SU-DHL-6 (cell line): Measurements from ENCODE around the gene PRSS56.

Experiments used
- H2AFZ ChIP-seq: fragments of 200-600 bp; sonication (generic); 2 replicates; pipeline ENCODE4 v1.6.1; 2014; ENCODE audit warnings: low read depth, mild to moderate bottlenecking, moderate library complexity, mixed read lengths, antibody characterized with exemption, low read length; ENCODE audit not compliant: severe bottlenecking
- H3F3A ChIP-seq: fragments of 200-600 bp; shearing (Covaris generic); 2 replicates; pipeline ENCODE4 v1.6.0; 2016; ENCODE audit warnings: antibody characterized with exemption, mild to moderate bottlenecking; ENCODE audit not compliant: insufficient read depth
- H3K27ac ChIP-seq: fragments of 200-600 bp; sonication (generic); 2 replicates; pipeline ENCODE4 v1.5.1; 2016; ENCODE audit warnings: low read depth, mild to moderate bottlenecking, low read length, moderate library complexity, mixed read lengths
- H3K27me3 ChIP-seq: fragments of 200-600 bp; sonication (generic), shearing (Covaris generic); 2 replicates; pipeline ENCODE4 v1.6.0; 2014; ENCODE audit warnings: mild to moderate bottlenecking, low read length
- H3K36me3 ChIP-seq: fragments of 200-600 bp; sonication (generic); 2 replicates; pipeline ENCODE4 v1.6.1; 2014; ENCODE audit warnings: mild to moderate bottlenecking, low read length, mixed read lengths
- H3K4me2 ChIP-seq: fragments of 300-600, 200-600 bp; shearing (Covaris generic), sonication (generic); 2 replicates; pipeline ENCODE4 v1.6.0; 2014; ENCODE audit warnings: low read length, low read depth, mild to moderate bottlenecking; ENCODE audit not compliant: poor library complexity, severe bottlenecking
- H3K4me3 ChIP-seq: fragments of 200-600 bp; sonication (generic); 2 replicates; pipeline ENCODE4 v1.5.1; 2014; ENCODE audit warnings: antibody characterized with exemption, low read length, mild to moderate bottlenecking, mixed read lengths; ENCODE audit not compliant: insufficient read depth, poor library complexity, severe bottlenecking
- H3K79me2 ChIP-seq: fragments of 200-600 bp; sonication (generic); 2 replicates; pipeline ENCODE4 v1.6.1; 2014; ENCODE audit warnings: mild to moderate bottlenecking, low read length, moderate library complexity; ENCODE audit not compliant: insufficient read depth
- H3K9ac ChIP-seq: fragments of 200-600 bp; sonication (generic); 2 replicates; pipeline ENCODE4 v1.7.0; 2014; ENCODE audit warnings: mild to moderate bottlenecking, low read length
- H3K9me2 ChIP-seq: fragments of 200-600 bp; sonication (generic); replicated peaks from 2 replicates; pipeline ENCODE4 v1.6.1; 2014; ENCODE audit warnings: low read length; ENCODE audit not compliant: insufficient read depth
- H3K9me3 ChIP-seq: fragments of 200-600 bp; sonication (generic); 2 replicates; pipeline ENCODE4 v1.6.1; 2014; ENCODE audit warnings: low read length, mixed read lengths; ENCODE audit not compliant: insufficient read depth
- H4K20me1 ChIP-seq: fragments of 200-600 bp; sonication (generic); 2 replicates; pipeline ENCODE4 v1.6.1; 2014; ENCODE audit warnings: low read depth, mild to moderate bottlenecking, antibody characterized with exemption, low read length, moderate library complexity, mixed read lengths
- EZH2phosphoT487 ChIP-seq: fragments of 200-600 bp; sonication (generic), shearing (Covaris generic); conservative IDR thresholded peaks from 2 replicates; pipeline ENCODE4 v1.6.1; 2018; ENCODE audit warnings: mild to moderate bottlenecking, antibody characterized with exemption, low read length, moderate library complexity, mixed read lengths
- TF ChIP-seq, protein P1 (sequence below): fragments of 200-600 bp; sonication (generic); IDR thresholded peaks from one replicate; pipeline ENCODE4 v1.5.1; 2017; ENCODE audit warnings: antibody characterized with exemption, mild to moderate bottlenecking, low read length, moderate library complexity; ENCODE audit not compliant: insufficient read depth, poor library complexity, severe bottlenecking

The PRSS56 gene

DNA sequence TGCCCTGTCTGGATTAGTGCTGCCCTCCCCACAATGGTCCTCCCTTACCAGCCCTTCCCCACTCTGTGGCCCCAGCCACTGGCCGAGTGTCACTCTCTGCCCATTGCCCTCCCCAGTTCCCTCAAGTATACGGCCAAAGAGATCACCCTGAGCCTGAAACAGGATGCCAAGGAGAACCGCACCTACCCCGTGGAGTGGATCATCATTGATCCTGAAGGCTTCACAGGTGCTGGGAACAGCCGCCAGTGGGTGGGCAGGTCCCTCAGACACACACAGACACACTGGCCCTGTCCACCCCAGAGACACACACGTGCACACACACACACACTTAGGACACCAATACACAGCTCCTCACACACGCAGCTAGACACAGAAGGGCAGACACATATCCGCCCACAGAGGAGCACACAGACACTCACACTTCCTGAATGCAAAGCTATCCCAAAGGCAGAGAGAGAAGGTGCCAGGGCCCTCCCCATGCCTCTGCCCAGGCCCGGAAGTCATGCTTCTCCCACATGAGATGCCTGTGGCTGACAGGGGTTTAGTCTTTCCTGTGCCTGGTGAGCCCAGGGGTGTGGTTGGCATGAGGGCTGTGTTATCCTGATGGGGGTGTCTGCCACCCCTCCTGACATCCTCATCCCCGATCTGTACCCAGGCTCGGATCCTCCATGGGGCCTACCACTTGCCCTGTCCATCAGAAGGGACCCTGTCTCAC lies 8.7 kb downstream of the PRSS56 start:
- H3K9ac ChIP-seq, result no peak overlapping the region

DNA sequence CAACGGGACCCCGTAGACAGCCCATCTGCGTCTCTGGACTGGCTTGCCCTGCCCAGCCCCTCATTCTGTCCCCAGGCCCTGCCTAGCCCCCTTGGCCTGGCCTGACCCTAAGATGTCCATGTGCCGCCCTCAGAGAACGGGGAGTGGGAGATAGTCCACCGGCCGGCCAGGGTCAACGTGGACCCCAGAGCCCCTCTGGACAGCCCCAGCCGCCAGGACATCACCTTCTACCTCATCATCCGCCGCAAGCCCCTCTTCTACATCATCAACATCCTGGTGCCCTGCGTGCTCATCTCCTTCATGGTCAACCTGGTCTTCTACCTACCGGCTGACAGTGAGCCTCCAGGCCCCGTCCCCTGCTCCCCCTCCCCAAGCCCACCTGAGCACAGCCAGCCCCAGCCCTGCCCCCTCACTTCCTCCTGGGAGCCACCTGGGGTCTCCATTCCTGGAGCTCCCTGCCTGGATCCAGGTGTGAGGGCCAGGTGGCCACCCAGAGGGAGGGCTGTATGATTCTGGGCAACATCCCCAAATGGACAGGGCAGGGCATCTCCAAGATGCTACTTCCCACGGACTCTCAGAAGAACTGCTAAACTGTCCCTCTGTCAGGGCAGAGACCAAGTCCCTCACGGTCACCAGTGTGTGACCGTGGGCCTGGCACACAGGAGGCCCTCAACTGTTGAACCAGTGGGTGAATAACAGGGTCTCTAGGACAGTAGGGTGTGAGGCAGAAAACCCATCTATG lies 9.8 kb downstream of the PRSS56 start:
- Histone ChIP-seq H3K4me3 (no peak overlapping the region), H3K9ac (no peak overlapping the region), H3K36me3 (no peaks in the 10 kb centered on the region), H3K9me3 (no peaks in the 10 kb centered on the region), H3K4me2 (no peak overlapping the region), H3K79me2 (no peaks in the 10 kb centered on the region), H3K27ac (no peak overlapping the region), H2AFZ (no peak overlapping the region), H3F3A (no peaks in the 10 kb centered on the region), H3K9me2 (no peaks in the 10 kb centered on the region), H3K27me3 (no peaks in the 10 kb centered on the region), H4K20me1 (no peaks in the 10 kb centered on the region)
- TF ChIP-seq, protein P1, sequence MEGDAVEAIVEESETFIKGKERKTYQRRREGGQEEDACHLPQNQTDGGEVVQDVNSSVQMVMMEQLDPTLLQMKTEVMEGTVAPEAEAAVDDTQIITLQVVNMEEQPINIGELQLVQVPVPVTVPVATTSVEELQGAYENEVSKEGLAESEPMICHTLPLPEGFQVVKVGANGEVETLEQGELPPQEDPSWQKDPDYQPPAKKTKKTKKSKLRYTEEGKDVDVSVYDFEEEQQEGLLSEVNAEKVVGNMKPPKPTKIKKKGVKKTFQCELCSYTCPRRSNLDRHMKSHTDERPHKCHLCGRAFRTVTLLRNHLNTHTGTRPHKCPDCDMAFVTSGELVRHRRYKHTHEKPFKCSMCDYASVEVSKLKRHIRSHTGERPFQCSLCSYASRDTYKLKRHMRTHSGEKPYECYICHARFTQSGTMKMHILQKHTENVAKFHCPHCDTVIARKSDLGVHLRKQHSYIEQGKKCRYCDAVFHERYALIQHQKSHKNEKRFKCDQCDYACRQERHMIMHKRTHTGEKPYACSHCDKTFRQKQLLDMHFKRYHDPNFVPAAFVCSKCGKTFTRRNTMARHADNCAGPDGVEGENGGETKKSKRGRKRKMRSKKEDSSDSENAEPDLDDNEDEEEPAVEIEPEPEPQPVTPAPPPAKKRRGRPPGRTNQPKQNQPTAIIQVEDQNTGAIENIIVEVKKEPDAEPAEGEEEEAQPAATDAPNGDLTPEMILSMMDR, result no peak
- TF ChIP-seq EZH2phosphoT487, result no peak

More for the DNA sequence above, 8.7 kb downstream of the PRSS56 start:
- Histone ChIP-seq H4K20me1 (no peaks in the 10 kb centered on the region), H2AFZ (no peak overlapping the region), H3K27ac (no peak overlapping the region), H3K36me3 (no peaks in the 10 kb centered on the region), H3K4me2 (no peak overlapping the region), H3K9me3 (no peaks in the 10 kb centered on the region), H3K27me3 (no peaks in the 10 kb centered on the region), H3K79me2 (no peaks in the 10 kb centered on the region), H3K9me2 (no peaks in the 10 kb centered on the region), H3F3A (no peaks in the 10 kb centered on the region), H3K4me3 (no peak overlapping the region)
- no peak for TF ChIP-seq EZH2phosphoT487
- TF ChIP-seq, protein P1, result no peak

DNA sequence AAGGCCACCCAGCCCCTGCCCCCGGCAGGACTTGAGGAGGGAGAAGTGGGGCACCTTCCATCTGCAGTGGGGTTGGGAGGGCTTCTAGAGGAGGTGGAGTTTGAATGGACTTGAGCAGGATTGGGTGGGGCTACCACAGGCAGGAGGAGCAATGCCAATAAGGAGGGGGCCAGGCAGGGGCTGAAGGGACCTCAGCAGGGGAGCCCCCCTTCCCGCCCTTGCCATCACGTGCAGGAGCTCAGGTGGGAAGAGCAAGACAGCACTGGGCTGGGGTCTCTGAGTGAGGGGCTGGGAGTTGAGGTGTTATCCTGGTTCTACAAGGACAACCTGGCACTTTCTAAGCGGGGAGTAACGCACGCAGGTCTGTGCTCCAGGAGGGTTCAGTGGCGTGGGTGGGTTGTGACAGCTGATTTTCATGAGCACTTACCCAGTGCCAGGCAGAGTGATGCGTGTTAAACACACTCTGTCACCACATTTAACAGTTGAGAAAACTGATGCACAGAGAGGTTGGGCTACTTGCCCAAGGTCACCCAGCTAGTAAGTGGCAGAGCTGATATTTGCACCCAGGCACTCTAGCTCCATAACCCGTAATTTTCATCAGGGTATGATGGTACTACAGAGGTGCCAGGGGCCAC lies 10.6 kb downstream of the PRSS56 start:
- H3K9me3 ChIP-seq, result no peaks in the 10 kb centered on the region
- no peaks in the 10 kb centered on the region for H3F3A ChIP-seq
- H3K36me3 ChIP-seq, result no peaks in the 10 kb centered on the region
- H3K9me2 ChIP-seq, result no peaks in the 10 kb centered on the region
- H4K20me1 ChIP-seq, result no peaks in the 10 kb centered on the region
- H3K27me3 ChIP-seq, result no peaks in the 10 kb centered on the region
- H3K79me2 ChIP-seq, result no peaks in the 10 kb centered on the region
- H3K27ac ChIP-seq, result no peak overlapping the region
- H3K9ac ChIP-seq, result no peak overlapping the region
- no peak for TF ChIP-seq EZH2phosphoT487
- TF ChIP-seq, protein P1, result no peak
- no peak overlapping the region for H2AFZ ChIP-seq
- no peak overlapping the region for H3K4me2 ChIP-seq
- no peak overlapping the region for H3K4me3 ChIP-seq
